Calu3 (cell line): Measurements from ENCODE around the gene TCF7L2. TPM values are rescaled to one million over a fixed set of nuclear protein-coding genes. Genes with fewer than 3 reads are reported as not detected.

ENCODE experiments used
- BruUV-seq: library from RNA; stranded (reverse); fragments of 400-500 nt; replicated peaks from 2 replicates; lab custom pipeline; 2021; lab: Mats Ljungman, UMichigan
- CTCF ChIA-PET: fragments of 300-600 bp; sonication (Branson Sonifier 250); formaldehyde crosslinking; loops from one replicate; lab custom pipeline; 2022; ENCODE audit warnings: antibody characterized with exemption; lab: Charles Lee
- DNase-seq: peaks from one replicate; pipeline ENCODE4 v3.0.0; 2022
- H3K27ac Mint-ChIP-seq: one replicate; pipeline ENCODE4 v1.8.0; 2022; ENCODE audit warnings: mixed read lengths; ENCODE audit not compliant: unreplicated experiment
- H3K27me3 Mint-ChIP-seq: one replicate; pipeline ENCODE4 v1.8.0; 2022; ENCODE audit warnings: mixed read lengths; ENCODE audit not compliant: unreplicated experiment
- H3K36me3 Mint-ChIP-seq: one replicate; pipeline ENCODE4 v1.8.0; 2022; ENCODE audit warnings: mild to moderate bottlenecking, moderate library complexity, mixed read lengths; ENCODE audit not compliant: insufficient read depth, unreplicated experiment
- H3K4me1 Mint-ChIP-seq: one replicate; pipeline ENCODE4 v1.8.0; 2022; ENCODE audit warnings: mild to moderate bottlenecking, low read depth, mixed read lengths; ENCODE audit not compliant: unreplicated experiment
- H3K4me3 Mint-ChIP-seq: one replicate; pipeline ENCODE4 v1.8.0; 2022; ENCODE audit warnings: mild to moderate bottlenecking, low read depth, moderate library complexity, mixed read lengths; ENCODE audit not compliant: unreplicated experiment
- H3K9me3 Mint-ChIP-seq: one replicate; pipeline ENCODE4 v1.8.0; 2022; ENCODE audit warnings: low read depth, mixed read lengths; ENCODE audit not compliant: unreplicated experiment
- intact Hi-C: fragments of 100-400 bp; cut with micrococcal nuclease; formaldehyde crosslinking; loops from one replicate; pipeline ENCODE4 v1.10.0; 2022; ENCODE audit not compliant: unreplicated experiment
- total RNA-seq: library from RNA; stranded (reverse); gene quantifications from 2 replicates; pipeline ENCODE4 v1.2.3, GENCODE V29; 2022
- TF ChIP-seq, protein P1 (sequence below): fragments of 200-600 bp; IDR thresholded peaks from one replicate; pipeline ENCODE4 v1.8.0; 2022; ENCODE audit warnings: antibody characterized with exemption; ENCODE audit not compliant: unreplicated experiment

Gene TCF7L2
- total RNA-seq, 1 experiment from 2014 or later = 36.6 TPM

DNA sequence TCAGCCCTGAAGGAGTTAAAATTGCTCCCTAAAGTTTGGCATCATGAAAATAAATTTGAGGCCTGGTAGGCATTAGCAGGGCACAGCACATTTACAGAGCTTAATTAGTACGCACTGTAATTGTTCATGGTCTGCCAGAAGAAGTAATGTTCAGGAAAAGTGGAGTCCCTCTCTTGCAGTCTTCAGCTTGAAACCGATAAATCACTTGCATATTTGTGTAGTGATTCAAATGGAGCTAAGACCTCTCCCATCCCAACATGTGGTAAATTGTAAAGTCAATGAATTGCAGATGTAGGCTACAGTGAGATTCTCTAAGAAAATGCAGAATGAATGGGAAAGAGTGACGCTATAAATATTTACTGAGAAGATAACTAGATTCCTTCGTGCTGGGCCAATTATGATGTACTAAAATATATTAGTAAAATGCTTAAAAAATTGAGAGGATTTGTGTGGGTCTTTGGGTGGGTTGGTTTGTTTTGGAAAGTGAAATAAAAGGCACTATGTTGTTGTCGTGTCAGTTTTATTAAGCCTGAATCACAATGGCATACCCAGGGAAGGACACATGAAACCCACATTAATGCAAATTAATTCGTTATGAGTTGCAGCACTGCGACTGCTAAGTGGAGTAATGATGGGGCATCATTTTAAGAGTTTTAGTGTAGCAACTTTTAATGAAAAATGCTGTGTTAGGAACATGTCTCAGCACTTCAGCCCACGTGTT lies 8.4 kb downstream of the TCF7L2 start:
- TF ChIP-seq, protein P1, sequence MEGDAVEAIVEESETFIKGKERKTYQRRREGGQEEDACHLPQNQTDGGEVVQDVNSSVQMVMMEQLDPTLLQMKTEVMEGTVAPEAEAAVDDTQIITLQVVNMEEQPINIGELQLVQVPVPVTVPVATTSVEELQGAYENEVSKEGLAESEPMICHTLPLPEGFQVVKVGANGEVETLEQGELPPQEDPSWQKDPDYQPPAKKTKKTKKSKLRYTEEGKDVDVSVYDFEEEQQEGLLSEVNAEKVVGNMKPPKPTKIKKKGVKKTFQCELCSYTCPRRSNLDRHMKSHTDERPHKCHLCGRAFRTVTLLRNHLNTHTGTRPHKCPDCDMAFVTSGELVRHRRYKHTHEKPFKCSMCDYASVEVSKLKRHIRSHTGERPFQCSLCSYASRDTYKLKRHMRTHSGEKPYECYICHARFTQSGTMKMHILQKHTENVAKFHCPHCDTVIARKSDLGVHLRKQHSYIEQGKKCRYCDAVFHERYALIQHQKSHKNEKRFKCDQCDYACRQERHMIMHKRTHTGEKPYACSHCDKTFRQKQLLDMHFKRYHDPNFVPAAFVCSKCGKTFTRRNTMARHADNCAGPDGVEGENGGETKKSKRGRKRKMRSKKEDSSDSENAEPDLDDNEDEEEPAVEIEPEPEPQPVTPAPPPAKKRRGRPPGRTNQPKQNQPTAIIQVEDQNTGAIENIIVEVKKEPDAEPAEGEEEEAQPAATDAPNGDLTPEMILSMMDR = no peak
- Mint-ChIP-seq H3K36me3 (peaks cover 77% of the 10 kb centered on the region), H3K27ac (peak overlapping the region; percentile 86), H3K4me3 (peak overlapping the region; percentile 80), H3K27me3 (no peaks in the 10 kb centered on the region), H3K9me3 (no peaks in the 10 kb centered on the region), H3K4me1 (peaks cover 62% of the 10 kb centered on the region)
- BruUV-seq = no TSS peak
- CTCF ChIA-PET = interaction anchor here (0.6 to 1.1 kb wide), 6 partner anchors 8 to 426 kb away, joined by 3 to 5 read pairs (median 4); partner anchors contain the start of gene TCF7L2
- no peak for DNase-seq
- intact Hi-C loops = loop anchor here (2.0 to 10.0 kb wide), 6 partner anchors 114 to 426 kb away; no protein-coding TSS in a partner anchor

DNA sequence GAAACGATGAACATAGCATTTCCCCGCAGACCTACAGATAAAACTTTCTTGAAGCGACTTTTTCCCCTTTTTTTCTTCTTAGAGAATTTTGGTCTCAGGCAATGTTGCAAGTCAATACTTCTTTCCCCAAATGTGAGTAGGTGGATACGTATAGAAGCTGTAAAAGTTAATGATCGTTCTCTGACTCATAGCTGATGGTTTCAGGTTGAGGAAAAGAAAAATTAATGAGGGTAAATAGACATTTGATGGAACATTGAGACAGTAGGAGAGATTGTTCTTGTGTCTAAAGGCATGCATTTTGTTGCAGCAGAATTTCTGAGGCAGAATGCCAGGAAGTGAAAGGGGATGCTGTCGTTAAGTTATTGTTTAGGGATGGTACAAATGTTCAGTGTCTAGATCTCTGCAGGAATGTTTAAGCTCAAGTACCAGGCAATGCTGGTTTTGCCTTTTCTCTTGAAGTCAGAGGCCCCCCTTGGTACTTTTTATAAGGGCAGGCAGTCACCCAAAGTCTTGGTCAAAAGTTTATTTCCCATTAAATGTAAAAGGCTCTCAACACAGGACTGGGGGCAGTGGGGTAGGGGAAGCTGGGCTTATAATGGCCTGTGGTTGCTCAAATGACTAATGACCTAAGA lies 9.3 kb downstream of the TCF7L2 start:
- CTCF ChIA-PET = interaction anchor here (0.6 to 1.1 kb wide), 7 partner anchors 9 to 426 kb away, joined by 3 to 5 read pairs (median 3); partner anchors contain the start of gene TCF7L2
- intact Hi-C loops = loop anchor here (2.0 to 10.0 kb wide), 6 partner anchors 113 to 425 kb away; no protein-coding TSS in a partner anchor
- Mint-ChIP-seq H3K9me3 (no peaks in the 10 kb centered on the region), H3K27me3 (no peaks in the 10 kb centered on the region), H3K4me1 (peaks cover 71% of the 10 kb centered on the region), H3K4me3 (peak overlapping the region; percentile 80), H3K36me3 (peaks cover 69% of the 10 kb centered on the region), H3K27ac (peak overlapping the region; percentile 86)
- DNase-seq = no peak
- TF ChIP-seq, protein P1 = no peak
- BruUV-seq = no TSS peak

DNA sequence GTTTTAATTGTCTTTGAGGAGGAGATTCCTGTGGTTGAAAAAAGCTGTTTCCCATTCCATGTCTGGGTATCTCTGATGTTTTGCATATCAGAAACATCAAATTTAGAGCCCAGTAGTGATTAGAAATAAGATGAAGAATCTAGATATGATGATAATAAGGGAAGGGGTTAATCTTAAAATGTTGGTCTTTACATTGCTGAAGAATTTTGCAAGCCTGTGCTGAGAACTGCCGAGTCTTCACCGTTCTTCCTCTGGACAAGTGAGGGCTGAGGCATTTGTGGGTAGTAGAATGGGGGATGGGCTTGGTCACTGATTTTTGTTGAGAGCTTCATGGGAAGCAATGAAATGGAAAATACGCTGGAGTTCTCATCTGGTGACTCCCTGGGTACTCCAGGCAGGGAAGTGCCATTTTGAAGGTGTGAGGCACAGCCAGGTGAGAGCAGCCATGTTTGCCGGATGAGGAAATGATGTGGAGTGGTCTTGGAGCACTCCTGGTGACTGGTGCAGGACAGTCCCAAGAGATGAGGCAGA lies 10.2 kb downstream of the TCF7L2 start:
- DNase-seq = no peak
- H3K27me3 Mint-ChIP-seq = no peaks in the 10 kb centered on the region
- CTCF ChIA-PET = interaction anchor here (0.9 kb wide), 1 partner anchor 10 kb away, joined by 3 read pairs; no protein-coding TSS in a partner anchor
- TF ChIP-seq, protein P1 = no peak
- peak overlapping the region; percentile 86 for H3K27ac Mint-ChIP-seq
- peaks cover 71% of the 10 kb centered on the region for H3K36me3 Mint-ChIP-seq
- no peaks in the 10 kb centered on the region for H3K9me3 Mint-ChIP-seq
- BruUV-seq = no TSS peak
- intact Hi-C loops = no loop called here
- H3K4me1 Mint-ChIP-seq = peaks cover 80% of the 10 kb centered on the region
- peak overlapping the region; percentile 37 for H3K4me3 Mint-ChIP-seq

DNA sequence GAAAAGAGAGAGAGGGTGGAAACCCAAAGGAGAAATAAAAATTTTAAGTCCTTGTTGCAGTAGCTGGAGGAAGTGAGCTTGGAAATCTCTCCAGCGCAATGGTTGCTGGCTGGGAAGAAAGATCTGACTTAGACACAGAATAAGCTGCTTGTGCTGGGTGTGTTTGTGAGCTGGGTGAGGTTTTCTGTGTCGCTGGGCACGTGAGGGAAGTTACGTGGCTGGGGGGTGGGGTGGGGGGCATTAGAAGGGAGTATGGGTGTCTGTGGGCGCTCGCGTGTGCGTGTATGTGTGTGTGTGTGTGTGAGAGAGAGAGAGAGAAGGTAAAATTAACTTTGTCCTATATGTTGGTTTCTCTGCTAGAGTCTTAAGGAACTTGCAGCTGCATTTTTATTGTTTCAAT lies 11.6 kb downstream of the TCF7L2 start:
- H3K36me3 Mint-ChIP-seq = peaks cover 66% of the 10 kb centered on the region
- CTCF ChIA-PET = no interaction called here
- no TSS peak for BruUV-seq
- intact Hi-C loops = no loop called here
- H3K27me3 Mint-ChIP-seq = no peaks in the 10 kb centered on the region
- no peak for DNase-seq
- no peak overlapping the region for H3K4me3 Mint-ChIP-seq
- H3K9me3 Mint-ChIP-seq = no peaks in the 10 kb centered on the region
- H3K27ac Mint-ChIP-seq = peak overlapping the region; percentile 18
- H3K4me1 Mint-ChIP-seq = peaks cover 79% of the 10 kb centered on the region
- TF ChIP-seq, protein P1 = no peak
